ENCODE measurements around the gene UPB1.

The UPB1 gene

GRCh38 chr22:24566899-24567511 is 71.9 kb downstream of the UPB1 start:
- DNase-seq = no peak

GRCh38 chr22:24567668-24568067 is 72.5 kb downstream of the UPB1 start:
- DNase-seq = no peak

GRCh38 chr22:24571266-24571665 is 76.1 kb downstream of the UPB1 start:
- DNase-seq = no peak

GRCh38 chr22:24576778-24577177 is 81.6 kb downstream of the UPB1 start:
- DNase-seq = peak; percentile 18 to 40 (median 29)
